WTC11 (cell line): ENCODE data around the gene CD1D.

Experiments used
- CTCF ChIP-seq: fragments of 200-600 bp; IDR thresholded peaks from 2 replicates; pipeline ENCODE4 v1.8.0; 2022; ENCODE audit warnings: antibody characterized with exemption
- ELF4 ChIP-seq: sonication (generic); formaldehyde crosslinking; IDR thresholded peaks from 2 replicates; pipeline ENCODE4 v1.8.1; 2022; ENCODE audit warnings: low read depth, mild to moderate bottlenecking, moderate library complexity, missing genetic modification reagents
- ESRRA ChIP-seq: sonication (generic); formaldehyde crosslinking; IDR thresholded peaks from 2 replicates; pipeline ENCODE4 v1.8.1; 2022; ENCODE audit warnings: mild to moderate bottlenecking, missing genetic modification reagents, borderline replicate concordance
- HMGA2 ChIP-seq: fragments of 250-450 bp; sonication (Bioruptor Pico); IDR thresholded peaks from 2 replicates; pipeline ENCODE4 v1.4.0; 2021; ENCODE audit warnings: mild to moderate bottlenecking, moderate library complexity
- NR3C1 ChIP-seq: sonication (generic); formaldehyde crosslinking; conservative IDR thresholded peaks from 2 replicates; pipeline ENCODE4 v1.8.1; 2023; ENCODE audit warnings: low read depth, mild to moderate bottlenecking, missing genetic modification reagents
- PREB ChIP-seq: sonication (generic); formaldehyde crosslinking; IDR thresholded peaks from 2 replicates; pipeline ENCODE4 v1.8.1; 2022; ENCODE audit warnings: mild to moderate bottlenecking, missing genetic modification reagents, moderate library complexity, borderline replicate concordance
- ZNF416 ChIP-seq: fragments of 250-450 bp; sonication (Bioruptor Pico); IDR thresholded peaks from 2 replicates; pipeline ENCODE4 v1.9.0; 2021; ENCODE audit warnings: mild to moderate bottlenecking, inconsistent platforms
- TF ChIP-seq, protein P1 (sequence below): sonication (generic); formaldehyde crosslinking; conservative IDR thresholded peaks from 2 replicates; pipeline ENCODE4 v1.8.1; 2023; ENCODE audit warnings: mild to moderate bottlenecking, low read depth, missing genetic modification reagents, moderate library complexity
- TF ChIP-seq, protein P2 (sequence below): sonication (generic); formaldehyde crosslinking; IDR thresholded peaks from 2 replicates; pipeline ENCODE4 v1.8.0; 2022; ENCODE audit warnings: mild to moderate bottlenecking, missing genetic modification reagents

DNA sequence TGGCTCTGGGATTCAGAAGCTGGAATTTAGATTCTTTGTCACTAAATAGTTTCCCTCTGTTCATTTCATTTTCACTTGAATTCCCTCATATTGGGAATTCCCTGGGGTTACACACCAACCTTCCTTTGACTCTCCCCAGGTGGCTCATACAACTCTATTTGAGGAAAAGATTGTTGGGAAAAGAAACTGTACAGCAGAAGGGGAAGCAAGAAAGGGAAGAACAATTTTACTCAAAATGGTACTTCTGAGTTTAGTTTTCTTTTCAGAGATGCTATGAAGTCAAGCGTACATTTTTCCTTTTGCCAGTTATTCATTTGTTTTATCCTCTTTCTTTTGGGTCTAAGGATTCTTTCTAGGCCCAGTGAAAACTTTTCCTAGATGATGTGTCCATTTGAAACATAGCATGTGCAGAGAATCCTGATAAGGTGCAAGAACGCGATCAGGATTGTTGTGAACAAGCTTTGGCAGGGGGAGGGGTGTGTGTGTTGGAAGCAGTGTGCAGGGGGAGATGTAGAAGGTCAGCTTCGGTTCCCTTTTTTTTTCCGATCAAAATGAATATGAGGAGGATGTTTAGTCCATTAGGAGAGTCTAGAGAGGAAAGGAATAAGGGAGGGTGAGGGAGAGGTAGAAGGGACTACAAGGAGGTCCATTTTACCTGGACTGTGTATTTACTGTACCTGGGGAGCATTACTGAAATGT lies 26.8 kb upstream of the CD1D start:
- TF ChIP-seq, protein P1, sequence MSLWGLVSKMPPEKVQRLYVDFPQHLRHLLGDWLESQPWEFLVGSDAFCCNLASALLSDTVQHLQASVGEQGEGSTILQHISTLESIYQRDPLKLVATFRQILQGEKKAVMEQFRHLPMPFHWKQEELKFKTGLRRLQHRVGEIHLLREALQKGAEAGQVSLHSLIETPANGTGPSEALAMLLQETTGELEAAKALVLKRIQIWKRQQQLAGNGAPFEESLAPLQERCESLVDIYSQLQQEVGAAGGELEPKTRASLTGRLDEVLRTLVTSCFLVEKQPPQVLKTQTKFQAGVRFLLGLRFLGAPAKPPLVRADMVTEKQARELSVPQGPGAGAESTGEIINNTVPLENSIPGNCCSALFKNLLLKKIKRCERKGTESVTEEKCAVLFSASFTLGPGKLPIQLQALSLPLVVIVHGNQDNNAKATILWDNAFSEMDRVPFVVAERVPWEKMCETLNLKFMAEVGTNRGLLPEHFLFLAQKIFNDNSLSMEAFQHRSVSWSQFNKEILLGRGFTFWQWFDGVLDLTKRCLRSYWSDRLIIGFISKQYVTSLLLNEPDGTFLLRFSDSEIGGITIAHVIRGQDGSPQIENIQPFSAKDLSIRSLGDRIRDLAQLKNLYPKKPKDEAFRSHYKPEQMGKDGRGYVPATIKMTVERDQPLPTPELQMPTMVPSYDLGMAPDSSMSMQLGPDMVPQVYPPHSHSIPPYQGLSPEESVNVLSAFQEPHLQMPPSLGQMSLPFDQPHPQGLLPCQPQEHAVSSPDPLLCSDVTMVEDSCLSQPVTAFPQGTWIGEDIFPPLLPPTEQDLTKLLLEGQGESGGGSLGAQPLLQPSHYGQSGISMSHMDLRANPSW (CRISPR knock-in tag) = no peak
- TF ChIP-seq CTCF (no peak), HMGA2 (no peak), PREB (CRISPR knock-in tag) (no peak), ZNF416 (no peak), NR3C1 (CRISPR knock-in tag) (no peak), ESRRA (CRISPR knock-in tag) (no peak), ELF4 (CRISPR knock-in tag) (no peak)
- TF ChIP-seq, protein P2, sequence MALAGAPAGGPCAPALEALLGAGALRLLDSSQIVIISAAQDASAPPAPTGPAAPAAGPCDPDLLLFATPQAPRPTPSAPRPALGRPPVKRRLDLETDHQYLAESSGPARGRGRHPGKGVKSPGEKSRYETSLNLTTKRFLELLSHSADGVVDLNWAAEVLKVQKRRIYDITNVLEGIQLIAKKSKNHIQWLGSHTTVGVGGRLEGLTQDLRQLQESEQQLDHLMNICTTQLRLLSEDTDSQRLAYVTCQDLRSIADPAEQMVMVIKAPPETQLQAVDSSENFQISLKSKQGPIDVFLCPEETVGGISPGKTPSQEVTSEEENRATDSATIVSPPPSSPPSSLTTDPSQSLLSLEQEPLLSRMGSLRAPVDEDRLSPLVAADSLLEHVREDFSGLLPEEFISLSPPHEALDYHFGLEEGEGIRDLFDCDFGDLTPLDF = no peak
